CD8-positive, alpha-beta memory T cell (primary cell): Measurements from ENCODE around the gene GPR63. TPM values are rescaled to one million over a fixed set of nuclear protein-coding genes. Genes with fewer than 3 reads are reported as not detected.

Source experiments
- polyA plus RNA-seq: library from polyadenylated mRNA; unstranded; fragments of 300-500 nt; fragmentation: Illumina TruSeq; gene quantifications from one replicate; pipeline ENCODE4 v1.2.3, GENCODE V29; 2021
- total RNA-seq, 2 experiments: library from RNA; stranded (reverse); gene quantifications; one replicate each; pipeline ENCODE4 v1.2.3, GENCODE V29; 2021

Gene GPR63
- total and polyA plus RNA-seq, 3 experiments from 2014 or later = 0.12 to 1.6 (median 1.5) TPM

Other genes starting within 250 kb of the GPR63 start
- gene NDUFAF4, start 60.4 kb upstream of the GPR63 start, total RNA-seq = 10 to 100 TPM; 69.3 to 76.5 TPM
- 84.9 TPM for gene NDUFAF4, start 60.4 kb upstream of the GPR63 start, polyA plus RNA-seq
- gene KLHL32, start 87.3 kb upstream of the GPR63 start, total RNA-seq = under 1 TPM; 0.55 to 0.83 TPM
- gene KLHL32, start 87.3 kb upstream of the GPR63 start, polyA plus RNA-seq = 0.84 TPM